Fibroblast of the aortic adventitia (primary cell): ENCODE results near the gene ANO2. TPM values are rescaled to one million over a fixed set of nuclear protein-coding genes. Genes with fewer than 3 reads are reported as not detected.

Experiments used
- DNase-seq: peaks from one replicate; pipeline ENCODE4 v3.0.0-alpha.2; 2010; ENCODE audit warnings: low read depth
- H3K4me3 ChIP-seq: 2 replicates; pipeline ENCODE4 v1.5.1; 2011; ENCODE audit warnings: low read depth, mild to moderate bottlenecking, control low read depth, low read length, moderate library complexity
- CTCF ChIP-seq: IDR thresholded peaks from 2 replicates; pipeline ENCODE4 v1.5.1; 2011; ENCODE audit warnings: mild to moderate bottlenecking, low read length, control low read depth, inconsistent platforms; ENCODE audit not compliant: insufficient read depth
- total RNA-seq: library from RNA; depleted of rRNA; stranded (reverse); fragments of >200 nt; gene quantifications from 2 replicates; pipeline ENCODE4 v1.2.3, GENCODE V29; 2012; ENCODE audit warnings: low replicate concordance

The ANO2 gene
- total RNA-seq, 1 donor: not detected

GRCh38 chr12:5785601-5786000 lies 159.5 kb downstream of the ANO2 start:
- no peak for DNase-seq
- TF ChIP-seq CTCF: no peak
- H3K4me3 ChIP-seq: no peak overlapping the region

GRCh38 chr12:5784462-5785130 lies 160.5 kb downstream of the ANO2 start:
- H3K4me3 ChIP-seq: no peak overlapping the region
- no peak for DNase-seq
- TF ChIP-seq CTCF: no peak

GRCh38 chr12:5783289-5783920 lies 161.7 kb downstream of the ANO2 start:
- no peak for DNase-seq
- no peak overlapping the region for H3K4me3 ChIP-seq
- TF ChIP-seq CTCF: no peak

GRCh38 chr12:5780536-5780935 lies 164.5 kb downstream of the ANO2 start:
- DNase-seq: no peak
- no peak overlapping the region for H3K4me3 ChIP-seq
- TF ChIP-seq CTCF: no peak

- H3K4me3 ChIP-seq: no peak overlapping the region
- no peak for DNase-seq
- TF ChIP-seq CTCF: no peak
These were observed 165.7 kb downstream of the ANO2 start for GRCh38 chr12:5779401-5779800.

GRCh38 chr12:5778821-5779220 lies 166.2 kb downstream of the ANO2 start:
- no peak for TF ChIP-seq CTCF
- no peak overlapping the region for H3K4me3 ChIP-seq
- no peak for DNase-seq
